ENCODE measurements around the gene INHBE.
"Not testable (repeated sequence)": the region's sequence is repeated elsewhere in the genome, so short reads cannot be mapped to it uniquely, and the experiment has no call there.

INHBE gene

DNA sequence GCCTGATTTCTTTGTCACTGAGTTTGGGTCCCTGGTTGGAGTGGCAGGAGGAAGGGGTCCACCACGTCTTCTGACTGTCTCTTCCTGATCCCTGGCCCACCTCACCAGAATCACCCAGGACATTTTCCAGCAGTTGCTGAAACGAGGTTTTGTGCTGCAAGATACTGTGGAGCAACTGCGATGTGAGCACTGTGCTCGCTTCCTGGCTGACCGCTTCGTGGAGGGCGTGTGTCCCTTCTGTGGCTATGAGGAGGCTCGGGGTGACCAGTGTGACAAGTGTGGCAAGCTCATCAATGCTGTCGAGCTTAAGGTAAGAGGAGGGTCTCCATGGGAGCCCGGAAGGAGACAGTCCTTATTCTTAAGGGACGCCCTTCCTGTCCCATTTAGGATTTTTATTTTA, 45.1 kb downstream of the INHBE start:
- no peak for DNase-seq

GRCh38 chr12:57502311-57502969, 47.3 kb downstream of the INHBE start:
- DNase-seq = not testable (repeated sequence)

DNA sequence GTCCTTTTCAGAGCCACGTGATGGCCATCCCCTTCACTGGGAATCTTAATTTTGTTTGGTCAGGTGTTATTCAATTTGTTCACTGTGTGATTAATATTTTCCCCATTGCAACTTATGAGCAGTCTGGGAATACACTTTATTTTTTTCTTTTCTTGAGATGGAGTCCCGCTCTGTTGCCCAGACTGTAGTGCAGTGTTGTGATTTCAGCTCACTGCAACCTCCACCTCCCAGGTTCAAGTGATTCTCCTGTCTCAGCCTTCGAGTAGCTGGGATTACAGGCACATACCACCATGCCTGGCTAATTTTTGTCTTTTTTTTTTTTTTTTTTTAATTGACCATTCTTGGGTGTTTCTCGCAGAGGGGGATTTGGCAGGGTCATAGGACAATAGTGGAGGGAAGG, 51.4 kb downstream of the INHBE start:
- not testable (repeated sequence) for DNase-seq

Measured in NCI-H2171 treated with DMSO at 0.1 percent for 48 hours (cell line).